GM20431 (cell line): ENCODE results near the gene CBFB.
"Not testable (repeated sequence)": the region's sequence is repeated elsewhere in the genome, so short reads cannot be mapped to it uniquely, and the experiment has no call there.

ENCODE experiments used
- in situ Hi-C: fragments of 300-500 bp; cut with MseI, MboI; formaldehyde crosslinking; loops from one replicate; pipeline ENCODE4 v1.15.0; 2020; ENCODE audit warnings: low sequenced_read_pairs; ENCODE audit not compliant: unreplicated experiment

Gene CBFB

GRCh38 chr16:67116388-67117311, 87.7 kb downstream of the CBFB start:
- in situ Hi-C loops: no loop called here

- in situ Hi-C loops: no loop called here
Measured at GRCh38 chr16:67117716-67118115, 88.8 kb downstream of the CBFB start.

- in situ Hi-C loops: no loop called here
Measured at GRCh38 chr16:67120025-67120424, 91.1 kb downstream of the CBFB start.

GRCh38 chr16:67122799-67123198, 93.8 kb downstream of the CBFB start:
- in situ Hi-C loops: not testable (repeated sequence)

GRCh38 chr16:67128417-67128816, 99.5 kb downstream of the CBFB start:
- in situ Hi-C loops: no loop called here

GRCh38 chr16:67128887-67129286, 99.9 kb downstream of the CBFB start:
- in situ Hi-C loops: no loop called here

- in situ Hi-C loops: no loop called here
Measured at GRCh38 chr16:67129422-67129821, 100.5 kb downstream of the CBFB start.

GRCh38 chr16:67137605-67138004, 108.7 kb downstream of the CBFB start:
- in situ Hi-C loops: no loop called here

- in situ Hi-C loops: no loop called here
Measured at GRCh38 chr16:67141391-67141790, 112.4 kb downstream of the CBFB start.

- in situ Hi-C loops: no loop called here
Measured at GRCh38 chr16:67142342-67142741, 113.4 kb downstream of the CBFB start.

GRCh38 chr16:67144943-67145342, 116.0 kb downstream of the CBFB start:
- in situ Hi-C loops: no loop called here

- in situ Hi-C loops: no loop called here
Measured at GRCh38 chr16:67145746-67146145, 116.8 kb downstream of the CBFB start.

GRCh38 chr16:67146523-67147357, 117.8 kb downstream of the CBFB start:
- in situ Hi-C loops: no loop called here

- in situ Hi-C loops: no loop called here
Measured at GRCh38 chr16:67147437-67148140, 118.6 kb downstream of the CBFB start.

GRCh38 chr16:67148221-67148620, 119.3 kb downstream of the CBFB start:
- in situ Hi-C loops: no loop called here

GRCh38 chr16:67148656-67149275, 119.8 kb downstream of the CBFB start:
- in situ Hi-C loops: no loop called here

GRCh38 chr16:67149276-67150046, 120.5 kb downstream of the CBFB start:
- in situ Hi-C loops: no loop called here

- in situ Hi-C loops: no loop called here
Measured at GRCh38 chr16:67150047-67150832, 121.3 kb downstream of the CBFB start.
